HCT116 (cell line): Measurements from ENCODE around the gene DOCK10. TPM values are rescaled to one million over a fixed set of nuclear protein-coding genes. Genes with fewer than 3 reads are reported as not detected.

Experiments
- ATAC-seq: fragments of 200-7000 bp; cut with Tn5 transposase; 2 replicates; pipeline ENCODE4 v1.9.1; 2020; ENCODE audit warnings: mild to moderate bottlenecking, moderate library complexity
- BruUV-seq: library from RNA; stranded (reverse); fragments of 400-500 nt; replicated peaks from 2 replicates; lab custom pipeline; 2021; lab: Mats Ljungman, UMichigan
- CTCF ChIA-PET: fragments of 300-600 bp; sonication (Branson Sonifier 250); formaldehyde crosslinking; loops from one replicate; lab custom pipeline; 2021; ENCODE audit warnings: antibody characterized with exemption; lab: Charles Lee
- POLR2A ChIA-PET: fragments of 300-600, 350-600 bp; sonication (Branson Sonifier 250); formaldehyde crosslinking; loops from one replicate; lab custom pipeline; 2021; ENCODE audit warnings: antibody characterized with exemption; lab: Charles Lee
- RAD21 ChIA-PET, 2 experiments: fragments of 300-600 bp; sonication (Branson Sonifier 250); formaldehyde crosslinking; loops; one replicate each; lab custom pipeline; 2023; ENCODE audit warnings: low total read pairs in 2 of 2; ENCODE audit not compliant: uncharacterized antibody in 2 of 2, unreplicated experiment in 2 of 2, low non-redundant PET in 1 of 2; lab: Charles Lee
- DNase-seq: peaks from one replicate; pipeline ENCODE4 v3.0.0-alpha.2; 2010; ENCODE audit warnings: low read depth, low spot score
- H2AFZ ChIP-seq: fragments of 200-600 bp; shearing (Covaris generic), sonication (generic); 2 replicates; pipeline ENCODE4 v1.6.1; 2017; ENCODE audit warnings: low read depth, mixed run types, mixed read lengths, antibody characterized with exemption, low read length; ENCODE audit not compliant: poor library complexity, severe bottlenecking
- H3K27ac ChIP-seq: 2 replicates; pipeline ENCODE4 v1.5.1; 2012; ENCODE audit warnings: low read depth, low read length
- H3K27me3 ChIP-seq: fragments of 200-600 bp; sonication (generic); 2 replicates; pipeline ENCODE4 v1.6.1; 2016; ENCODE audit warnings: mixed run types, low read length, mixed read lengths; ENCODE audit not compliant: insufficient read depth
- H3K36me3 ChIP-seq, 2 experiments: fragments of 200-500 bp in 1 of 2; fragments of 200-600 bp in 1 of 2; sonication (Bioruptor generic) in 1 of 2; sonication (generic) in 1 of 2; 2 replicates each; pipeline versions ENCODE4 v1.5.1 to v1.6.1; 2014 to 2016; ENCODE audit warnings: low read length in 2 of 2, inconsistent platforms in 1 of 2, mixed read lengths in 1 of 2, mixed run types in 1 of 2; ENCODE audit not compliant: insufficient read depth in 2 of 2, control insufficient read depth in 1 of 2
- H3K4me1 ChIP-seq, 2 experiments: fragments of 200-600 bp in 1 of 2; sonication (generic) in 1 of 2; 2 replicates each; pipeline versions ENCODE4 v1.5.1 to v1.6.1; 2012 to 2017; ENCODE audit warnings: low read length in 2 of 2, inconsistent platforms in 1 of 2, mild to moderate bottlenecking in 1 of 2, mixed read lengths in 1 of 2, mixed run types in 1 of 2, moderate library complexity in 1 of 2; ENCODE audit not compliant: insufficient read depth in 2 of 2, control insufficient read depth in 1 of 2
- H3K4me2 ChIP-seq: fragments of 200-600 bp; sonication (generic); 2 replicates; pipeline ENCODE4 v1.6.1; 2017; ENCODE audit warnings: mixed run types, low read length, mixed read lengths
- H3K4me3 ChIP-seq, 2 experiments: fragments of 200-600 bp in 1 of 2; sonication (generic) in 1 of 2; replicated peaks in 1 of 2; 2 replicates each; pipeline ENCODE4 v1.5.1; 2011 to 2016; ENCODE audit warnings: low read length in 2 of 2, control low read depth in 1 of 2, low read depth in 1 of 2, mild to moderate bottlenecking in 1 of 2, mixed read lengths in 1 of 2, mixed run types in 1 of 2
- H3K79me2 ChIP-seq: fragments of 200-600 bp; sonication (generic); 2 replicates; pipeline ENCODE4 v1.6.1; 2017; ENCODE audit warnings: mild to moderate bottlenecking, mixed run types, low read length, moderate library complexity, mixed read lengths; ENCODE audit not compliant: insufficient read depth
- H3K9ac ChIP-seq: fragments of 200-600 bp; sonication (generic); 2 replicates; pipeline ENCODE4 v1.6.1; 2016; ENCODE audit warnings: low read length, mixed read lengths
- H3K9me2 ChIP-seq: fragments of 200-600 bp; sonication (generic), shearing (Covaris generic); 2 replicates; pipeline ENCODE4 v1.6.1; 2017; ENCODE audit warnings: mixed run types, mild to moderate bottlenecking, moderate library complexity; ENCODE audit not compliant: insufficient read depth
- H3K9me3 ChIP-seq, 2 experiments: fragments of 200-500 bp in 1 of 2; fragments of 200-600 bp in 1 of 2; sonication (Bioruptor generic) in 1 of 2; sonication (generic) in 1 of 2; 2 replicates each; pipeline ENCODE4 v1.6.1; 2014 to 2017; ENCODE audit warnings: low read length in 2 of 2, mixed read lengths in 2 of 2, inconsistent platforms in 1 of 2, low read depth in 1 of 2, mild to moderate bottlenecking in 1 of 2, mixed run types in 1 of 2, moderate library complexity in 1 of 2; ENCODE audit not compliant: control insufficient read depth in 1 of 2, insufficient read depth in 1 of 2
- H4K20me1 ChIP-seq: fragments of 200-600 bp; sonication (generic), shearing (Covaris generic); 2 replicates; pipeline ENCODE4 v1.6.1; 2017; ENCODE audit warnings: mixed run types, mild to moderate bottlenecking, moderate library complexity; ENCODE audit not compliant: insufficient read depth
- CEBPB ChIP-seq: IDR thresholded peaks from 2 replicates; pipeline ENCODE4 v1.6.1; 2012; ENCODE audit warnings: low read depth
- EGR1 ChIP-seq: IDR thresholded peaks from 2 replicates; pipeline ENCODE4 v1.6.1; 2012; ENCODE audit warnings: low read depth
- ELF1 ChIP-seq: IDR thresholded peaks from 2 replicates; pipeline ENCODE4 v1.6.1; 2012; ENCODE audit warnings: low read depth, borderline replicate concordance
- EZH2 ChIP-seq: fragments of 200-600 bp; sonication (generic); IDR thresholded peaks from 2 replicates; pipeline ENCODE4 v1.6.1; 2017; ENCODE audit warnings: antibody characterized with exemption, mixed run types
- EZH2phosphoT487 ChIP-seq: fragments of 200-600 bp; IDR thresholded peaks from 2 replicates; pipeline ENCODE4 v1.6.1; 2018; ENCODE audit warnings: antibody characterized with exemption, borderline replicate concordance
- FOSL1 ChIP-seq: IDR thresholded peaks from 2 replicates; pipeline ENCODE4 v1.6.1; 2012; ENCODE audit warnings: low read depth
- MAX ChIP-seq: IDR thresholded peaks from 2 replicates; pipeline ENCODE4 v1.6.1; 2012
- POLR2AphosphoS5 ChIP-seq: IDR thresholded peaks from 2 replicates; pipeline ENCODE4 v1.6.1; 2011; ENCODE audit warnings: mild to moderate bottlenecking, low read depth, low read length, moderate library complexity
- SRF ChIP-seq: IDR thresholded peaks from 2 replicates; pipeline ENCODE4 v1.6.1; 2012; ENCODE audit warnings: low read depth
- YY1 ChIP-seq: IDR thresholded peaks from 2 replicates; pipeline ENCODE4 v1.6.1; 2011; ENCODE audit warnings: low read length, low read depth, moderate library complexity, mild to moderate bottlenecking; ENCODE audit not compliant: insufficient replicate concordance; ENCODE audit errors: extremely low read depth
- ZFX ChIP-seq: fragments of 450-650 bp; IDR thresholded peaks from 2 replicates; pipeline ENCODE4 v1.6.1; 2017
- ZNF274 ChIP-seq: fragments of 200-500 bp; sonication (Bioruptor generic); IDR thresholded peaks from 2 replicates; pipeline ENCODE4 v1.6.1; 2014; ENCODE audit warnings: mild to moderate bottlenecking, low read depth, low read length, inconsistent platforms
- intact Hi-C: fragments of 100-400 bp; cut with micrococcal nuclease; formaldehyde crosslinking; loops from 2 replicates; pipeline ENCODE4 v1.10.0; 2022
- total RNA-seq: library from RNA; stranded (reverse); gene quantifications from one replicate; pipeline ENCODE4 v1.2.1, GENCODE V29; 2021; ENCODE audit not compliant: unreplicated experiment
- TF ChIP-seq, protein P1 (sequence below): IDR thresholded peaks from 2 replicates; pipeline ENCODE4 v1.6.1; 2012; ENCODE audit warnings: low read depth

DOCK10 gene
- total RNA-seq, 1 experiment from 2014 or later, result 0.54 TPM

GRCh38 chr2:224883700-224884099 lies 158.6 kb downstream of the DOCK10 start:
- no peaks in the 10 kb centered on the region for H3K79me2 ChIP-seq
- H3K9ac ChIP-seq, result no peak overlapping the region
- H4K20me1 ChIP-seq, result no peaks in the 10 kb centered on the region
- CTCF ChIA-PET, result no interaction called here
- TF ChIP-seq EZH2, result no peak
- no peak for TF ChIP-seq SRF
- no peak for TF ChIP-seq ZFX
- no peak for TF ChIP-seq MAX
- TF ChIP-seq ELF1, result no peak
- TF ChIP-seq EGR1, result no peak
- TF ChIP-seq CEBPB, result no peak
- TF ChIP-seq, protein P1, sequence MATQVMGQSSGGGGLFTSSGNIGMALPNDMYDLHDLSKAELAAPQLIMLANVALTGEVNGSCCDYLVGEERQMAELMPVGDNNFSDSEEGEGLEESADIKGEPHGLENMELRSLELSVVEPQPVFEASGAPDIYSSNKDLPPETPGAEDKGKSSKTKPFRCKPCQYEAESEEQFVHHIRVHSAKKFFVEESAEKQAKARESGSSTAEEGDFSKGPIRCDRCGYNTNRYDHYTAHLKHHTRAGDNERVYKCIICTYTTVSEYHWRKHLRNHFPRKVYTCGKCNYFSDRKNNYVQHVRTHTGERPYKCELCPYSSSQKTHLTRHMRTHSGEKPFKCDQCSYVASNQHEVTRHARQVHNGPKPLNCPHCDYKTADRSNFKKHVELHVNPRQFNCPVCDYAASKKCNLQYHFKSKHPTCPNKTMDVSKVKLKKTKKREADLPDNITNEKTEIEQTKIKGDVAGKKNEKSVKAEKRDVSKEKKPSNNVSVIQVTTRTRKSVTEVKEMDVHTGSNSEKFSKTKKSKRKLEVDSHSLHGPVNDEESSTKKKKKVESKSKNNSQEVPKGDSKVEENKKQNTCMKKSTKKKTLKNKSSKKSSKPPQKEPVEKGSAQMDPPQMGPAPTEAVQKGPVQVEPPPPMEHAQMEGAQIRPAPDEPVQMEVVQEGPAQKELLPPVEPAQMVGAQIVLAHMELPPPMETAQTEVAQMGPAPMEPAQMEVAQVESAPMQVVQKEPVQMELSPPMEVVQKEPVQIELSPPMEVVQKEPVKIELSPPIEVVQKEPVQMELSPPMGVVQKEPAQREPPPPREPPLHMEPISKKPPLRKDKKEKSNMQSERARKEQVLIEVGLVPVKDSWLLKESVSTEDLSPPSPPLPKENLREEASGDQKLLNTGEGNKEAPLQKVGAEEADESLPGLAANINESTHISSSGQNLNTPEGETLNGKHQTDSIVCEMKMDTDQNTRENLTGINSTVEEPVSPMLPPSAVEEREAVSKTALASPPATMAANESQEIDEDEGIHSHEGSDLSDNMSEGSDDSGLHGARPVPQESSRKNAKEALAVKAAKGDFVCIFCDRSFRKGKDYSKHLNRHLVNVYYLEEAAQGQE, result no peak
- TF ChIP-seq EZH2phosphoT487, result no peak
- no peak for TF ChIP-seq ZNF274
- TF ChIP-seq POLR2AphosphoS5, result no peak
- no peak for TF ChIP-seq FOSL1
- no peak for TF ChIP-seq YY1
- DNase-seq, result no peak
- H3K9me2 ChIP-seq, result no peaks in the 10 kb centered on the region
- POLR2A ChIA-PET, result no interaction called here
- H2AFZ ChIP-seq, result no peak overlapping the region
- H3K9me3 ChIP-seq, result no peaks in the 10 kb centered on the region
- ATAC-seq, result no peak
- intact Hi-C loops, result no loop called here
- no peak overlapping the region for H3K4me2 ChIP-seq
- no peak overlapping the region for H3K27ac ChIP-seq
- RAD21 ChIA-PET, result no interaction called here
- no TSS peak for BruUV-seq
- no peak overlapping the region for H3K4me3 ChIP-seq
- no peaks in the 10 kb centered on the region for H3K36me3 ChIP-seq
- no peaks in the 10 kb centered on the region for H3K27me3 ChIP-seq
- H3K4me1 ChIP-seq, result peaks cover 0 to 7% of the 10 kb centered on the region in 2 experiments; a peak in 1 of 4 replicates
